NCI-H2107 treated with DMSO at 0.1 percent for 48 hours (cell line): ENCODE measurements around the gene AP2A2.

ENCODE experiments used
- DNase-seq: peaks from one replicate; lab custom pipeline; 2025; ENCODE audit not compliant: unreplicated experiment; lab: John Stamatoyannopoulos, UW

Gene AP2A2

GRCh38 chr11:993632-994167, 68.0 kb downstream of the AP2A2 start:
- no peak for DNase-seq

- DNase-seq, result no peak
Observed at GRCh38 chr11:995044-995751, 69.5 kb downstream of the AP2A2 start.

DNA sequence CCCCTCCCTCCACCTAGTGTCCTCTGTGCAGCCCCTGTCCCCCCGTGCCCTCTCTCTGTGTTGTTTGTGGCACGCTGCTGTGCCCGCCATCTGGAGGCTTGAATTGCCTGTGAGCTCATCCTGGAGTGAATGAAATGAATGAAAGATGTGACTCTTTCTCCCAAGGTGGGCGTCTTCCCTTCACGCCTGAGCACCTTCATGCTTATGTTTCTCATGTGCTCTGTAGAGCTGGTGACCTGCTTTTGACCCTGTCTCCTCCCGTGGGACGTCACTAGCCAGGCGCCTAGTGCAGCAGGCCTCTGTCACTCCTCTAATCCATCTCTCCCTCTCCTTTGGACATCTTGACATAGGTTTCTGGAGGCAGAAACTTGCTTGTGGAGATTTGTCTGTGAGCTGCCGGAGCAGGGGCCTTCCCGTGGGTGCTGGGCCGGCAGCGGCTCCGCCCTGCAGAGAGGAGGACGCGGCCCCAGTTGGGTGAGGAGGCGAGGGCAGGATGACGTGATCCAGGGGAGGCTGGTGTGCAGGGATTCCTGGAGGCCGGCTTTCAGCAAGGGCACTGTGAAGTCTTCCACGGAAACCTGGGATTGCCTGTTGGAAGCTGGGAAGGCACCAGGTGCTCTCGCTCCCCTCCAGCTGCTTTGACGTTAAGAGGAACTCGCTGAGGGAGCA, 70.2 kb downstream of the AP2A2 start:
- no peak for DNase-seq

DNA sequence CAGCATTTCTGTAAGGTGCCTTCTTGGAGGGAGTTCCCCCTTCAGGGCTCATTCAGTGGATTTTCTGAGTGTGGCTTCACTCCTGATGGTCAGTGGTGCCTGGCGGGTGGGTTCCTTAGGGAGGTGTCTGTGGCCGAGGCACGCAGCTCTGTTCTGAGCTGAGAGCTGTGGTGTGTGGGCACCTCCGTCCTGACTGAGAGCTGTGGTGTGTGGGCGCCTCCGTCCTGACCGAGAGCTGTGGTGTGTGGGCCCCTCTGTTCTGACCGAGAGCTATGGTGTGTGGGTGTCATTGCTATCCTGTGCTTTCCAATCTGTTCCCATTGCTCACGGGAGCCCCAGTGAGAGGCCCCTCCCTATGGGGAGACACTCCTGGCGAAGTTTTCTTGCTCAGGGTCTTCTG, 71.0 kb downstream of the AP2A2 start:
- no peak for DNase-seq

DNA sequence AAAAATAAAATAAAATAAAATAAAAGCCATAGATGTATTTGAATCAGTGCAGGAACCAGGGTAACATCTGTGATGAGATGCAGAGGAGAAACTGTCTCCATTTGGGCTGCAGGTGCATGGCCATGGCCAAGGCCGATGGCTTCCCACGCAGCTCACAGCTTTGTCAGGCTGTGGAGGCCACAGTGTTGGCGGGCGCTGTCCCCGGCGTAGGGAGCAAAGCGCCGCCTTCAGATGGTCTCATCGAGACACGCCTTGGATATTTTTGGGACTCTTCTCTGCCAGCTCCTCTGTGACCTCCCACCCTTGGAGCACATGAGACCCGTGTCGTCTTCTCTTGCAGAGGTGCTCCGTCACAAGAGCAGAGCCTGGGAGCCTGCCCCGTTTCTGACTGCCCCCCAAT, 72.2 kb downstream of the AP2A2 start:
- no peak for DNase-seq

- no peak for DNase-seq
Observed at GRCh38 chr11:999009-999408, 73.3 kb downstream of the AP2A2 start.

DNA sequence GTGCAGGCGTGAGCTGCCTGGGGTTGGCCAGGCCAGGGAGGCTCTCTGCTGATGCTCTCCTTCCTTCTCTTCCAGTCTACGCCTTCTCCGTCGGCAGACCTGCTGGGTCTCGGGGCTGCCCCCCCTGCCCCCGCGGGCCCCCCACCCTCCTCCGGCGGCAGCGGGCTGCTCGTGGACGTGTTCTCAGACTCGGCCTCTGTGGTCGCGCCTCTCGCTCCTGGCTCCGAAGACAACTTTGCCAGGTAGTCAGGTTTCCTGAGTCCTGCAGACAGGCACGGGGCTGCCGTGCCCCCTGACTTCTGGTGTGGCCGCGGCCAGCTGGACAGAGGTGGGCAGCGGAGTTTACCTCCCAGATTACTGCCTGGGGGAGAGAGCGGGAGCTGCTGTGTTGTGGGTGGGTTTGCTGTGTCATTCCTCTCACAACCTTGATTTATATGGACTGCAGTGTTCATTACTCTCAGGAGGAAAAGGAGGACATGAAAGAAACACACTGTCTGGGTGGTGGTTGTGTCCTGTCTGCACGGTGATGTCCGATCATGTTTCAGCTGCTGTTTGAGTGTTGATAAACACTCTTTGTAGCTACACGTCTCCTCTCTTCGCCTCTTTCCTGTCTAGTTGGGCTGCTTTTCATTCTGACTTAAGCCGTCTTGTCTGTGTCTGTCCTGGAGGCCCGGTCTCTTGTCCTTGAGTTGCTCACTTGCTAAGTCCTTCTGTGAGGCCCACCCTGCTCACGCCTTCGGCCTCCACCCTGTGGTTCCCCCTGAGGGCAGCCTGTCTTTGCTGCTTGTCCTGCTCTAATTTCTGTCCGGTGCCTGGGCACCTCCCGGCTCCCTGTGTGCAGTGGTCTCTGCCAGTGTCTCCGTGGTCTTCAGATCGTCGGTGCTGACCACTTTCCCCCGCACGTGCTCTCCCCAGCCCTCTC, 74.9 kb downstream of the AP2A2 start:
- no peak for DNase-seq

DNA sequence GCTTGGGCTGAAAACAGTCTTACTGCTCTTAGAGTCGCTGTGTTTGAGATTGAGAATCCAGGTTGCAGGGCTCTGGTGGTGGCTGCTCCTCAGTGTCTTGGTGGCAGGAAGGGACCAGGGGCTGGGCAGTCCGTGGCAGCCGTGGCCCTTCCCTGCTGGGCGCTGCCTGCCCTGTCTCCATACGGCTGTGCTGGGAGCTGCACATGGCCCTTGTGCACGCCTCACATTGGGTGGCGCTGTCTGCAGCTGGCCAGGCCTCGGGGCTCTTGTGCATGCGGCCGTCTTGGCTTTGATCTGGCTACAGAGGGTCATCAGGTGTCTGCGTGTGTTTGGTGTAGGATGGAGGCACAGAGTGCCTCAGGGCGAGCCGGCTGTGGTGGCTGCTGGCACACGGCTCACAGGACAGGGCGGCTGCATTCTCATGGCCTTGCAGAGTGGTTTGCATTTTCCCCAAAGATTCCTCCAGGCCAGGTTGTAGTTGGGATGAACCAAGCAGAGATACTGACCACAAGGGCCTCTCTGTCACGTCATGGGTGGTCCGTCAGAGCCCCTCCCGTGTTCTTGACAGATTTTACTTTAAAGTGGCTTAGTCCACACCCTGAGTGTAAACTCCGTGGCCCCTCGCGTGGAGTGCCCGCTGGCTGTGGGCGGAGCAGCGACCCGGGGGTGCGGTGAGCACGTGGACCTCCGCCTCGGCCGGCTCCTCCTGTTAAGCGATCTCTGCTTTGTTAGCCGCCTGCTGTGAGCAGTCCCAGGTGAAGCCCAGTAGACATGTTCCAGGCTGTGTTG, 76.1 kb downstream of the AP2A2 start:
- no peak for DNase-seq

DNA sequence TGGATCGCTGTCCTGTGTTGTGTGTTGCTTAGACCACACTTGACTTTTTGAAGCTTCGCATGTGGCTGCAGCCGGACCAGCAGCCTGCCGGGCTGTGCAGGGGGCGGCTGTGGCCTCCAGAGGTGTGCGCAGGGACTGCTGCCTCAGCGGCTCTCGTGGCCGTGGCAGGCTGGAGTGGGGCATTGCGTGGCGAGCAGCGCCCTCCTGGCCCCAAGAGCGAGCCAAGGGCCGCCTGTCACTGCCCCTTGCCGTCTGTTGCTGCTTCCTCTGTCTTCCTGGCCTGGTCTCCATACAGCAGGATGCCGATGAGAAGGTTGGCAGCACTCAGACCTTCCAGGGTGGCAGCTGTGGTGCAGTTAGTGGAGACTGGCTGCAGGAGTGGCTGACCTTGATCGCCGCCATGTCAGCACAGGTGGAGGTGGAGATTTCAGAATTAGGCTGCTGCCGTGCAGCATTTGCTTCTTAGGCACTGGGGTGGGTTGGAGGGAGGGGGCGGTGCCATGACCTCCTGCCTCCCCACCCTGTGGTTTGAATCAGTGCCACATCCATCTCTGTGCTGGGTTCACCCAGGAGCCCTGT, 76.8 kb downstream of the AP2A2 start:
- DNase-seq, result no peak

GRCh38 chr11:1003159-1003558, 77.5 kb downstream of the AP2A2 start:
- DNase-seq, result no peak

- peak; percentile 63 for DNase-seq
Observed at GRCh38 chr11:1005928-1006327, 80.3 kb downstream of the AP2A2 start.

- DNase-seq, result peak; percentile 89
Observed at GRCh38 chr11:1006762-1007161, 81.1 kb downstream of the AP2A2 start.

DNA sequence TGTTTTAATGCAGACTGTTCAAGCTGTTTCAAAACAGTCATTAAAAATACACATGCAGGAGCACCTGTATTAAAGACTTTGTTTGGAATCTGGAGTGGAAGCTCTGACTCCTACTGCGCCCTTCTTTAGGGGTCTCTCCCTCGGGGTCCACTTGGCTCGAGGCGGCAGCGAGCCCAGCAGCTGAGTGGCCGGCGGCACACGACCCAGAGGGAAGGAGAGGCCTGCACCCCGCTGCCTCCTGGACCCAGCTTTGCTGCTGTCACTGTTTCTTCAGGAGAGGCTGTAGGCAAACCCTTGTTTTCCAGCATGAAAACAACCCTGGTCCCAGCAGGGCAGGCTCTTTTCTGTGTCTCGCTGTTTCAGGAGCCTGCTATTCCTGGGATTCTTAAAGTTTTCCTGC, 81.6 kb downstream of the AP2A2 start:
- no peak for DNase-seq

DNA sequence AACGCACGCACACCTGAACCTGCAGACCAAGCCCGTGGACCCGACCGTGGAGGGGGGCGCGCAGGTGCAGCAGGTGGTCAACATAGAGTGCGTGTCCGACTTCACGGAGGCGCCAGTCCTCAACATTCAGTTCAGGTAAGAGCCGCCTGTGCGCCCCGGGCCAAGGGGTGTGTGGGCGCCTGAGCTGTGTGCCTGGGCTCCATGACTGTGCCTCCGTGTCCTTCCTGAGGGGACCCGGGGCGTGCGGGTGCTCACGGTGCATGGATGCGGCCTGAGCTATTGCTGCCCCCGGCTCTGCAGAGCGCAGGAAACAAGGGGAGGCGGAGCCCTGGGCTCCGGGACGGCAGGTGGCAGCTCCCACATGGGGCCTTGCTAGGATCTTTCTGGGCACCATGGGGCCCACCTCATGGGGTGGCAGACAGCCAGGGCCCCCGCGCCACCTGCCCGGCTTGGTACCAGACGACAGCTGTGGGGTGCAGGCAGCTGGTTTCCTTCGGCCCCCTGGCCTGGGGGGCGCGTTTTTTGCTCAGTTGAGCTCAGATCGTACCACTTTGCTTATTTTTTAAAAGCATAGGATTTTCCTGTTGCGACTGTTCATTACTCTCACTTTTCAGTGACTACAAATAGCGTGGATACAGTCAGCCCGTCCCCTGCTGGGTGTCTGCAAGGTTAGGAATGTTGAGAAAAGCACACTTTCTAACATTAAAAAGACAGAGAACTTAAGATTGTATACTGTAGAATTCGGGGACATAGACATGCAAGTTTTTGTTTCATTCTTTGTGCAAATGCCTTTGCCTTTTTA, 82.5 kb downstream of the AP2A2 start:
- DNase-seq, result peak; percentile 34

- no peak for DNase-seq
Observed at GRCh38 chr11:1008803-1009145, 83.1 kb downstream of the AP2A2 start.

DNA sequence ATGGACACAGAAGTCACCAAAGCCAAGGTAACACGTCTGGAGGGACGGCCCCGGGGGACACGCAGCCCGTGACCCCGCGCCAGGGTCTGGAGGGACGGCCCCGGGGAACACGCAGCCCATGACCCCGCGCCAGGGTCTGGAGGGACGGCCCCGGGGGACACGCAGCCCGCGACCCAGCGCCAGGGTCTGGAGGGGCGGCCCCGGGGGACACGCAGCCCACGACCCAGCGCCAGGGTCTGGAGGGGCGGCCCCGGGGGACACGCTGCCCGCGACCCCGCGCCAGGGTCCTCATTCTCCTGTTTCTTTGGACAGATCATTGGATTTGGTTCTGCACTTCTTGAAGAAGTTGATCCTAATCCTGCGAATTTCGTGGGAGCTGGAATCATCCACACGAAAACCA, 83.7 kb downstream of the AP2A2 start:
- DNase-seq, result no peak

- peak; percentile 30 for DNase-seq
Observed at GRCh38 chr11:1009991-1010390, 84.3 kb downstream of the AP2A2 start.

- no peak for DNase-seq
Observed at GRCh38 chr11:1010551-1011319, 85.1 kb downstream of the AP2A2 start.

GRCh38 chr11:1011320-1011698, 85.6 kb downstream of the AP2A2 start:
- DNase-seq, result no peak
